ENCODE results near the gene MYCN.

DNA sequence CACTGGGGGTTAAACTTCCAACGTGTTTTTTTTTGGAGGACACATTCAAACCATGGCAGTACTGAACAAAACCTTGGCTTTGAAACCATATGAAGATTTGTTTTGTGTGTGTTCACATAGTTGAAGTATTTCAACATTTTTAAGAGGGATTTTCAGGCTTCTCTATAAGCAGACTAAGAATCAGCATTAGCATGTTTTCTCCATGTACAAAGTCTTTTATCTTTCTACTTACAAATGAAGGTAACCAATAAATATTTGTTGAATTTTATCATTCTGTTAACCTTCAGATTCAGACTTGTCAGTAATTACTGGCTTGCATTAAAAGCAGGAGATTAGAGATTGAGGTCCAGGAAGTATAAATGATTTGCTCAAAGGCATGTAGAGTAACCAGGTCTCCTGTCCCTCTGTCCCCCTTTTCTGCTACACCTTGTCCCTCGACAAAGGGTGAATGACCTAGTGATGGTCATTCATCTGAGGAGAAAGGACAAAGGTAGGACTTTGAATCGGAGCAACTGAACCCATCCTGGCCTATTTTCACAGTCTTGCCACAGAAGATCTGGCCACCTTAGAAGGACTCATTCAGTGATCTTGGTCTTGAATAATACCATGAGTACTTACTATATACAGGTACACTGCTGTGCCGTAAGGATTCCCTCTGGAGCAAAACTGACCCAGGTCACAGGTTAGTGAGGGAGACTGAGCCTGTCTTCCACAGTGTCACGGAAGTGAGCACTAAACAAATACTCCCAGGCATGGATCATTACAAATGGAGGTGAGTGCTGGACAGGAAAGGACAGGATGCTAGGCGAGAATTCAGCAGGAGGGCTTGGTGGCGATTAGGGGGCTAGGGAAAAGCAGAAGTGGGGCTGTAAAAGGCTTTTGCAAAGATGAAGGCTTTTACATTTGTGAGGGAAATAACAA is 2.2 kb upstream of the MYCN start:
- TF ChIP-seq ELF4 (IDR thresholded peaks at IDR 0.05): no peak
- TF ChIP-seq HDGF (IDR thresholded peaks at IDR 0.05; ENCODE audit: borderline replicate concordance): no peak
- TF ChIP-seq FOXM1 (IDR thresholded peaks at IDR 0.05; ENCODE audit: borderline replicate concordance): no peak
- no peak for TF ChIP-seq FOXA1 (IDR thresholded peaks at IDR 0.05)
